ENCODE measurements around the gene IL17C. TPM values are rescaled to one million over a fixed set of nuclear protein-coding genes. Genes with fewer than 3 reads are reported as not detected.

The IL17C gene
- total and polyA plus RNA-seq, 9 of the 15 experiments (the other 6 are each of a cell fraction or from before 2014, with no cell fraction given): not detected

GRCh38 chr16:88610909-88611812 lies 27.2 kb upstream of the IL17C start:
- 95% methylated on average over 32 of the region's 49 CpGs for WGBS (ENCODE audit: insufficient coverage, low coverage, missing lambda C conversion rate)
- H3K9ac ChIP-seq (ENCODE audit: insufficient read depth in 1 of 2, low read depth in 2 of 2, low read length in 2 of 2): no peak overlapping the region; a peak in 2 of 4 replicates

More at GRCh38 chr16:88610909-88611812, 27.2 kb upstream of the IL17C start:
- TF ChIP-seq HDAC3 (IDR thresholded peaks at IDR 0.05; ENCODE audit: borderline replicate concordance, partially characterized antibody): no peak
- peak; percentile 61 for TF ChIP-seq ZBTB33 (CRISPR knock-in tag; IDR thresholded peaks at IDR 0.05)
- no peak for TF ChIP-seq ARID1B (IDR thresholded peaks at IDR 0.05)
- TF ChIP-seq NFXL1 (CRISPR knock-in tag; IDR thresholded peaks at IDR 0.05): no peak
- 0 out of 2 replicates have a peak, but pooled peaks have one; percentile 14 for TF ChIP-seq POLR2G (IDR thresholded peaks at IDR 0.05; ENCODE audit: low read depth, low read length)
- TF ChIP-seq POLR2AphosphoS2 (IDR thresholded peaks at IDR 0.05; ENCODE audit: low read length): no peak
- no peaks in the 10 kb centered on the region for H3K9me3 ChIP-seq (replicated peaks; ENCODE audit: control insufficient read depth, insufficient read depth, low read depth, low read length)
- no peaks in the 10 kb centered on the region for H3K27me3 ChIP-seq (ENCODE audit: control insufficient read depth in 2 of 2, insufficient read depth in 2 of 2, low read length in 2 of 2)
- POLR2A ChIA-PET: interaction anchor here (0.6 to 0.9 kb wide), 2 partner anchors 9 to 40 kb away, joined by 4 to 5 read pairs; no protein-coding TSS in a partner anchor
- FAIRE-seq (no peak), ATAC-seq (no peak), DNase-seq (ENCODE audit: extremely low read depth in 1 of 4, low spot score in 3 of 4) (no peak)
- CTCF ChIA-PET (ENCODE audit: low intra/inter-chr PET ratio): interaction anchor here (0.6 kb wide), 1 partner anchor 42 kb away, joined by 4 read pairs; no protein-coding TSS in a partner anchor
- H2AFZ ChIP-seq (ENCODE audit: low read depth, low read length): no peak overlapping the region
- peaks cover 19% of the 10 kb centered on the region; the same call in 2 of the 3 replicates for H3K79me2 ChIP-seq (ENCODE audit: control insufficient read depth, insufficient read depth, low read length)
- intact Hi-C loops (cut with micrococcal nuclease) (no loop called here), in situ Hi-C loops (cut with MboI) (no loop called here)
- H3K36me3 ChIP-seq (ENCODE audit: control insufficient read depth, insufficient read depth, low read length): peaks cover 92% of the 10 kb centered on the region
- no TSS peak for BruUV-seq (replicated peaks)
- no peak overlapping the region for H3K27ac ChIP-seq (ENCODE audit: extremely low read depth, low read depth, low read length)
- H3K9me1 ChIP-seq (ENCODE audit: control insufficient read depth, insufficient read depth, low read length): peaks cover 6% of the 10 kb centered on the region
- no peak overlapping the region for H3K4me2 ChIP-seq (ENCODE audit: insufficient read depth, low read length)
- H3K4me3 ChIP-seq: no peak overlapping the region
- H4K20me1 ChIP-seq (replicated peaks; ENCODE audit: control insufficient read depth, insufficient read depth, low read length): peaks cover 14% of the 10 kb centered on the region; the same call in 1 of the 2 replicates
- peaks cover 0 to 13% of the 10 kb centered on the region in 2 experiments; a peak in 3 of 5 replicates for H3K4me1 ChIP-seq (replicated peaks in 1 of 2; ENCODE audit: control insufficient read depth in 2 of 2, insufficient read depth in 2 of 2, low read length in 2 of 2)

Data from K562 (cell line).